Stimulated activated CD8-positive, alpha-beta memory T cell treated with anti-CD3 and anti-CD28 coated beads, Interleukin-15, amount 100 ng/mL, for 24 hours (primary cell): Measurements from ENCODE around the gene TRIM66.

Source experiments
- DNase-seq: peaks from one replicate; pipeline ENCODE4 v3.0.0-alpha.2; 2020; ENCODE audit warnings: low read depth

TRIM66 gene

DNA sequence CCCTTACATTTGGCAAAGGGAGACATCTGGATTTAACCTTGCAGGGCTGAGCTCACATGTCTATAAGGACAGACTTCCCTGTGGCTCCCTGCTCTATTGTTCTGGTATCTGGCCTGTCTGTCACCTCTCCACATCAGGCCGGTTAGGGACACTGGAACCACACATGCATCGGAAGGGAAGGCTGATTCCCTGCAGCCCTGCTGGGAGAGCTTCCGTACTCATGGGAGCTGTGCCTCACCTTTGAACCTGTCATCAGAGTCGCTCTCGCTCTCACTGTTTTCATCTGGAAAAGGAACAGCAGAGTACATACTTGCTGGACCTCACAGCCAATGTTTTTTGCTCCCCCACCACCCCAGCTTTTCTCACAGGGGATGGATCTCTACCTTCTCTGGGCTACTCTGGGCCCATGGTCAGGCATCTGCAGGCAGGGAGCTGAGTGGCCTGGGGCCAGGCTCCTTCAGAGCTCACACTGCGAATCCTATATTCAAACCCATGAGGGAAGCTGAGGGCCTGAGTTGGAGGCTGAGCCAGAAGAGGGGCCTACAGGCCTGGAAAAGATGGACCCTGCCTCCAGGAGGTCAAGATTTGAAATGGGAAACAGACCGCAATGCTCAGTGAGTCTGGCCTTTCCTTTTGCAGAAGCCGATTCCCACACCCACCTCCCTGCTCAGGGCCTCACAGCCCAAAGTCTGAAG, 31.4 kb upstream of the TRIM66 start:
- no peak for DNase-seq

DNA sequence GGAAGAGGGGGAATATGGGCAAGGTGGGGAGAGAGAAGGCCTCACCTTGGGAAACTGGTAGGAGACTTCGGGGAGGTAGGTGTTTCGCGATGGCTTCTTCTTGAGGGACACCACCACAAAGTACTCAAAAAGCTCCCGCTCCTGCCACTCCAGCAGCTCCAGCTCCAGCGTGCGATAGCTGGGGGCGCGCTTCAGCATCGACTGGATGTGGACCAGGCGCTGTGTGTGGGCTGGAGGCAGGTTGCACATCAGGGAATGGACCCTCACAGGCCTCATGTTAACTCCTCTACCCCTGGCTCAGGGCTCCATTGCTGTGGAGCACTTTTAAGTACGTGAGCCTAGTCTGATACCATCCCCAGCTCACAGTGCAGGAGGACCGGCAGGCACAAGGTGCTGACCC, 30.0 kb upstream of the TRIM66 start:
- no peak for DNase-seq

DNA sequence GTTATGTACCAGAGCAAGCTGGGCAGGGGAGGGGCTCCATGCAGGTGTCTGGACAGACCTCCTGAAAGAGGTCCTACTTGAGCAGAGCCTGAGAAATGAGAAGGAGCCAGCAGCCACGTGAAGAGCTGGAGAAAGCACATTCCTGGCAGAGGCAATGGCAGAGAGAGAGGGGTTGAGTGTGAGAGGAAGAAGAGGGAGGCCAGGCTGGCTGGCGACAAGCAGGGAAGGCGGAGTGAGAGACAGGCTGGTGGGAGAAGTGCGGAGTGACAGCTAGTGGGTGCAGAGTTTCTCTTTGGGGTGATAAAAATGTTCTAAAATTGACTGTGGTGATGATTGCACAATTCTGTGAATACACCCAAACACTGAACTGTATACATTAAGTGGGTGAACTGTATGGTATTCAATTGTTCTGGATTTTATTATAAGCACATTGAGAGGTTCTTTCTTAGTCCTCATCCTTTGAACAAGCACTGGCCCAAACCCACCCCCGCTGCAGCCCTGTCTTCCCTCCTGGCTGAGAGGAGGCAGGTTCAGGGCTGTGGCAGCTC, 29.5 kb upstream of the TRIM66 start:
- no peak for DNase-seq

DNA sequence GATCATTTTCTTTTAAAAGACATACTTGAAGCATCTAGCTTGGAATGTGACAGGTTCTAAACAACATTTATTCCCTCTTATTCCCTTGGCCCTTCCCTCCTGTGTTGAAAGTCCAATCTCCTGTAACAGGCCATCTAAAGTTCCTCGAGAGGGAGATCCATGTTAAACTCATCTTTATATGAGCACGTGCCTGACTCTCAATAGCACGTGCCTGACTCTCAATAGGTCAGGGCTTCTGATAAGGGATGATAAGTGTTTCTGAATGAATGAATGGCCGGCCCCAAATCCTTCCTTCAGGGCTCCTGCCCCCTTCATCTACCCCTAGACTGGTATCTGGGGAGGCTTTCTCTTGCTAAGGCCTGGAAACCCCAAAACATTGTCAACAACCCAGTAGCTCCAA, 27.3 kb upstream of the TRIM66 start:
- DNase-seq: no peak

DNA sequence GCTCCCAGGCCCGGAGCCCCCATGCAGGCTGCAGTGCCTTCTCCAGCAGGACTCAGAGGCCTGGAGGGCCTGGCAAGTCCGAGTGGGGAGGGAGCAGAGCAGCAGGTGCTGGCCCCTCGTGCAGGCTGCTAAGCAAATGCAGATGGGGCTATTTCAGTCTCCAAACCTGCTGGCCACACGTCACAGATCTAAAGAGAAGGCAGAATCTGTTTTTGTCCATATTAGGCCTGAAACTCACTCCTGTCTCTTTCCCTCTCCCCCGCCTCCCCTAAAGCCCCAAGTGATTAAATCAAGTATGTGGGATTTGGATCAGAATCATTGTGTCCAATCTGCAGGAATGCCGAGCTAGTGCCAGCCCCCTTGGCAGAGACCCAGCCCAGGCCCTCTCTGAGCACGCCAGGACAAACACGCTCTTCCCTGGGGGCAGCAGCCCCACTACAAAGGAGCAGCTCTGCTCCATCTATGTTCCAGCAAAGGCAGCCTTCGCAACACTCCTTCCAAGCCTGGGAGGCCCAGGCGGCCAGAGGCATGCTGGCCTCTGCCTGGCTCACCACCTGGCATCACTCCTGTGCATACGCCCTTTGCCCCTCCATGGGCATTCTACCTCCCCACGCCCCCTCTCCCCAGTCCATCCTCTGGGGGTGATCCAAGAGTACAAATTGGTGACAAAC, 26.7 kb upstream of the TRIM66 start:
- DNase-seq: no peak

DNA sequence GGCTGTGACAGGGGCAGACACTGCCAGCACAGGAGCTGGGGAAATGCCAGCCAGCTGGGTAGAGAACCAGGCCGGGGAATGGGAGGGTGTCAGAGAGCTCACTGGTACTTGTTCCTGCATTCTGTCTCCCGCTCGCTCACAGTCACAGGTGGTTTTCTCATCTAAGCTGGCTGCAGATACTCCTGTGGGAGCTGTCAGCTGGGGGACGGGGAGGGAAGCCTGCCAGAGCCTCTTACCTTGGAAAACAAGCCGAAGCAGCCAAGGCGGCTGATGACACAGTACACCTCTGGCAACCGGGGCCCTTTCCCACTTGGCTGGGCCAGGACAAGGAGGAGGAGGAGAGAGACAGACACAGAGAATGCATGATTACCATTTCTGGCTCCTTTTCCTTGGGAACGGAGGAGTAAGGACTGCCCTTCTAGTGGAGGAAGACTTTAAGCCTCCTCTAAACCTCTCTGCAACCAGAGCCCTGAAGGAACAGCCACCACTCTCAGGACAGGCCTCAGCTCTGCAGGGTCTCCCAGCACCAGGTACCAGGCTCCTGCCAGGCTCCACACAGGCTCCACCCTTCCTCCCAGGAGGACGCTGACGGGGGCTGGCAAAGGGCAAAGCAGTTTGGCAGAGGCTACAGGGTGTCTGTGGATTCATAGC, 25.2 kb upstream of the TRIM66 start:
- DNase-seq: no peak

DNA sequence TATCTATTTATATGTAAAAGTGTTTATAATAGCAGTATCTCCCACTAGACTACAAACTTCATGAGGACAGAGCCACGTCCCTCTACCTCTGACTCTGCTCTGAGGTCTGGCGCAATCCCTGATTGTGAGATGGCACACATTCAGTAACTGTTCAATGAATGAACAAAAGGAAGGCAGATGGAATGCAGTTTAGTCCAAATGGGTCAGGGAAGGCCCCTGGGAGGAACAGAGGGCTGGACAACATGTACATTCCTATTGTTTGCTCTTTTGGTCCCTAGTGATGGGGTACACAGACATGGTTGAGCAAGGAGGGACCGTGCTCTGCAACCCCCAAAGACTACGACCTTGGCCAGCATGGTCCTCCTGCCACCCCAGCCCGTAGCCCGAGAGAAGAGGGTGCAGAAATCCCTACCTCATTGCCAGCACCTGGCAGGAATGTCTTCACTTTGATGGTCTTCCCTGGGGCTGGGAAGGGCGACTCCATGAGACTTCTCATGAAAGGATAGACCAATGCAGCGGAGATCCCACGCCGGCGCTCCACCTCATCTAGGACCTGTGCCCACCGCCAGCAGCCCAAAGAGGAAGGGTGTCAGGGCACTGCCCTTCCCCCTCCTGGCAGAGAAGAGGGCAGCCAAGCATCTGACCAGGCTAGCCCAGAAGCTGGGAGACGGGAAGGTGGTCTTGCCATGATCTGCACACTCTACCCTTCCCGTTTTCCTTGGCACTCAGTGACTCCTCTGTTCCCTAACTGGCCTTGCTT, 24.4 kb upstream of the TRIM66 start:
- no peak for DNase-seq

DNA sequence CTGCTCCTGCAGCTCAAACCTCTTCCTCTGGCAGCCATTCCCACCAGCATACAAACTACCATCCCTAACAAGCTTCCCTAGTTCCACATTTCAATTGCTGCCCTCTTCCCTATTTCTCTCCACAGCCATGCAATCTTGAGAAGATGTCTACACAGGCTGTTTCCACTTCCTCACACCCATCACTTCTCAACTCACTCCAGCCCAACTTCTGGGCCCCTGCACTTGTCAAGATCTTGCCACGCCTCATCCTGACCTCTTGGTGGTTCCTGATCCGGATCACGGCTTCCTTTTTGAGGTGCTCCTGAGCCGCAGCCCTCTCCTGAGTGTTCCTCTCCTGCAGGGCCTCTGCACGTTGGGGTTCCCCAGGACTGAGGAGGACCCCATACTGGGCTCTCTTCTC, 22.7 kb upstream of the TRIM66 start:
- no peak for DNase-seq

DNA sequence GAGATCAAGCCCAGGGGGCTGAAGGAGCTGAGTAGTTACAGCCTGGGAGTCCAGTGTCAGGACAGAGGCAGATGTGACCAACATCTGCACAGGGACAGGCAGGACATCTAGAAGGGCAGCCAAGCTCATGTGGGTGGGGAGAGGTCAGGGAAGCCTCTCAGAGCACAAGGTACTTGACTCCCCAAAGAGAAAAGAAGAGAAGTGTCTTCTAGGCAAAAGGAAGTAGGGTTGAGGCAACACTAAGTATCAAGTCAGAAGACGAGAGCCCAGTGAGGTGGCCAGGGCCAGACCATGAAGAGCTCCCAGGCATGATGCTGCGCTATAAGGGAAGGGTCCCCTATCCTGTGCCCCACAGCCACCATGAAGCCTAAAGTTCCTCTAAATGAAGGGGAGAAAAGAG, 21.7 kb upstream of the TRIM66 start:
- DNase-seq: no peak

DNA sequence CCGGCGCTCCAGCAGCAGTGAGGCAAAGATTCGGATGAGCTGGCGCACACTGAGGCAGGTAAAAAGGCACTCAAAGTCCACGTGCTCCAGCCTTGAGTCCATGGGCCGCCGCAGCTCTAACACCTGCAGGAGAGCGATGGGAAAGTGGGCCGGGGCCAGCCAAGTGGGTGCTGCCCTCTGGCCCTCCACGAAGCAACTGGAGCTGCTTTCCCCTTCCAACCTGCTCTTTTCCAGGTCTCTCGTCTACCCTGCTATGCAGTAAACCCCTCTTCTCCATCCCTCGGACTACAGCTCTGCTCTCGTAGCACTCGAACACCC, 20.1 kb upstream of the TRIM66 start:
- no peak for DNase-seq

DNA sequence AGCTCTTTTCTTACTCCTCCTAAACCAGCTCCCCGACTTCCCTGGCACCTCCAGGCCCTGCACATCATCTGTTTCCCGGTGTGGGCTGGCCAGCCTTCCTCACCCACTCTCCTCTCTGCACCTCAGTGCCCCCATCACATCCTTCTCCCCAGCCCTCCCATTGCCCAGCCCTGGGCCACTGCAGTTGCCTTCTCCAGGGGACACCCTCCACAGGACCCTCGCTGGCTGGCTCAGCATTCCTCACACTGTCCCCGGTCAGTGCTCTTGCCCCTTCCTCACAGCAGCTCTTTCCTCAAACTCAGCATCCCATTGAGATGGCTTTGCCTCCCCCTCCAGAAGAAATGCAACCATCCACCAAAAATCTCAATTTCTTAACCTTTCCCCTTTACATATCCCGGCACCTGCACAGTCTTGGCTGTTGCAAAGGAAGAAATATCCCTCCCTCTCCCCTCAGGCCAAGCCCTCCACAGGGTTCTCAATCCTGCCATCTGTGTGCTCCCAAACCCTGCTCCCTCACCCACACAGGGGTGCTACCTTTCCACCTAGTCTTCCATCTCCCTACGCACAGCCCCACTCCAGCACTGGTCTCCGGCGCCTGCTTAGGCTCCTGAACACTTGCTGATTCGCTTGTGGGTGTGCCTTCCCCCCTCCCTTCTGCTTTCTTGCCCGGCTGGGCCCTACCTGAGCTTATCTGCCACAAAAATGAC, 19.6 kb upstream of the TRIM66 start:
- DNase-seq: no peak

DNA sequence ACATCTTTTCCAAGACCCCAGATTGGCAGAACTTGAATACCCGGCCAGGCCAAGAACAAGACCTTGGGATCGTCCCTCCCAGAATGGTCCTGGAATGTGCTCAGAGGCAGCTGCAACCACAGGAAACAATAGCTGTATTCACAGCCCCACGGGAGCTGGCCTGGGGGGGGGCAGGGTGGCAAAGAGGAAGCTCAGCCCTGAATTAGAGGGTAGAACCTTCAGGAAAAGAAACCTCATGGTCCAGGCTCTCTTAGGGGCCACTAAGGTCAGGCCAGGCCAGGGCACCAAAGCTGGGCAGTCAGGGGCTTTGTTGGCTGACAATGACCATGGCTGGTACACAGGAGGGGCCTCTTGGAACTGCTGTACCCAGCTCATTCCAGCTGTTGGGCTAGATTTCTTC, 17.4 kb upstream of the TRIM66 start:
- DNase-seq: no peak

DNA sequence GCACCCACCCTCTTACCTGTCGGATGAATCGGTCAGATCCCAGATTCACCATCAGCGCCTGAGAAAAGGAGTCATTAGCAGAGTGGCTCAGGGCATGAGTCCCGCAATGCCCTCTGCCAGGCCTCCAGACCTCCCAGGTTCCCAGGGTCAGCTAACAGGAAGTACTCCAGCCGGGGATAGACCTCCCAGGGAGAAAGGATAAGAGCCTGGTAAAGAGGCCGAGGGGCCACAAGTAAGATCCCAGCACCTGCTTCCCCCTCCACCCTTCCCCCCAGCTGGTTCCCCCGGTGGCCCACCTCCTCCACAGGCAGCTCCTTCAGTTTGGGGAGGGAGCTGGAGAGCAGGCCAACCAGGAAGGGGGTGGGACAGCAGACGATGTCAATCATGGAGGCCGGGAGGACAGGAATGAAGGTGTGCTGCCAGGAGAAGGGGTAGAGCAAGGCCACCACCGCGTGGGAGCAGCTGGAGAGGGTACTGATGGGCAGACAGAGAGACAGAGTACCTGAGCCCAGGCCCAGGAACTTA, 16.5 kb upstream of the TRIM66 start:
- no peak for DNase-seq

DNA sequence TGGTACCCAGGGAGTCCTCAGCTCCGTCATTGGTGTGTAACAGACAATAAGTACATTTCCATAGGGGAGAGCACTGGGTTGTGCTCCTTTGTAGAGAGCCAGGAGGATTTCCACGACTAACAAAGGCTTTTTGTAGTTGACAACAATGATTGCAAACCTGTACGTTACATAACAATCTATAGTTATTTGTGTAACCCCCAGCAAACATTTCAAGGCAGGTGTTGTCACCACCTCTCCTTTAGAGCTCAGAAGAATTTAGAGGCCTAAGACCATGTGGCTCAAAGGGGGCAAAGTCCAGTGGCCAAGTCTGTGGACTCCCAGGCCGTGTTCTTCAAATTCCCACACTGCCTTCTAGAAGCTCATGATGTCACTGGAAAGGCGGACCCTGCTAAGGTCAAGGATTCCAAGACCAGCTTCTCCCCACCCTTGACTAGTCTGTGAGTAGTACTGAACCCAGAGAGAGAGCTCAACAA, 15.9 kb upstream of the TRIM66 start:
- DNase-seq: no peak

DNA sequence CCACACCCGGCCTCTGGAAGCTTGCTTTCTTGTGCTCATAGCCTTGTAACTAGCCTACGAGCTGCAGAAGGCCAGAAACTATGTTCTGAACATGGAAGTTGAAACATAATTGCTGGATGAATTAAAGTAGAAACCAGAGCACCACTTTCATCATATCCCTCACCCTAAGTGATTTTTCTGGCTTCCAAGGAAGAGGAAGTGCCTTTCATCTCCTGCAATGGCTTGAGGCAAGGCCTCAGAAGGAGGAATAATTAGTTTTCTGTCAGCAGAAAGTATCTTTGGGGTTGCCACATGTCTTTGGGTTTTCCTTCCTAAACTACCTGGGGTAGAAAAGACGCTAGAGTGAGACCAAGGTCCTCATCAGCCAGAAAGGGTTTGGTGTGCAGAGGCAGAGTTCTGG, 14.6 kb upstream of the TRIM66 start:
- DNase-seq: no peak

DNA sequence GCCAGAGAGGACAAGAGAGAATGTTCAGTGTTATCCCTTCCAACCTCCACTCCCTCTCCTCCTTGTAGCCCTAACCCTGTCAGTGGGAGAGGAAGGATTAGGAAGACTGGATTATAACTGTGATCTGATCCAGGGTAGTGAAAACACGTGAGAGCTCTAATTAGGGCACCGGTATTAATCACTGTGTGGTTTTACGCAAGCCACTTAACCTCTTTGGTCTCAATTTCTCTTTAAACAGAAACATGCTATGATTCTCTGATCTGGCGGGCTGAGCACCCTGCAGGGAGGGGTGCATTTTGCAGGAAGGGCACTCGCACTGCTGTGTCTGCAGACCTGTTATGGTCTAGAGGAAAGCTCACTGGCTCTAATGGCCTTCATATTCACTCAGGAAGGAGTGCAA, 11.7 kb upstream of the TRIM66 start:
- no peak for DNase-seq

DNA sequence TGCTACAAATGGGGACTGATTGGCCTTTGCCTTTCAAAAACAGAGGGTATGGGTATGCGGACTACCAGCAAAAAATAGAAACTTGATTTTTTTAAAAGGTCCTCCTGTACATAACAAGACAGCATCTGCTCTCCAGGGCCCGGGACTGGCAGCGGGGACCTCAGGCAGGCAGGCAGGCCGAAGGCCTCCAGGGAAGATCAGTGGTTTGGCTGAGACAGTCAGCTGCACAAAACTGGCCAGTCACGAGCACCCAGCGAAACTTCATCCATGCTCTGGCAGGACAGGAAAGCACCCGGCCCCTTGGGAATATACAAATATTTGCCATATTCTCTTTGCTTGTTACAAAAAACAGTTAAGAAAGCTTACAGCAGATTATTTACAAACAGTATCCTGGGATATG, 11.1 kb upstream of the TRIM66 start:
- DNase-seq: no peak

DNA sequence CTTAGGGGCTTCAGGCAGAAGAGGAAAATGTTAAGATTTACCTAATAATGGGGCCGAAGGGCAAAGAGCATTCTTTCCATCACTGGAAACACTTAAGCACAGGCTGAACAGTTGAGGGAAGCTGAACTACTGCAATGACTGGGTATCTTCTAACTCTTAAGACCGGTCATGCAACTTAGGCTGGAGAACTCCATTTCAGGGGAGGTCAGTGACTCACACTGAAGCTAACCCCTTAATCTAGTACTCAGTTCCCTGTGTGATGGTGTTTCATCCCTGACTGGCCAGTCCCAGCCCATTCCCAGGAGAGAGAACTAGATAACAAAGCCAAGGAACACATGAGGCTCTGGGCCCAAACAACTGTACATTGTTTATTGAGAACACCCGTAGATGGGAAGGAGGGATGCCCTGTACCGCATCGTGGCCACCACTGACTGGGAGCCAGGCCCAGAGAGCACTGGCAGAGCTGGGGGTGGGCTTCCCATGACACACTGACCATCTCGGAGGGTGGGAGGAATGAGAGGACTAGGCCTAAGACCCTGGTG, 10.6 kb upstream of the TRIM66 start:
- DNase-seq: no peak

DNA sequence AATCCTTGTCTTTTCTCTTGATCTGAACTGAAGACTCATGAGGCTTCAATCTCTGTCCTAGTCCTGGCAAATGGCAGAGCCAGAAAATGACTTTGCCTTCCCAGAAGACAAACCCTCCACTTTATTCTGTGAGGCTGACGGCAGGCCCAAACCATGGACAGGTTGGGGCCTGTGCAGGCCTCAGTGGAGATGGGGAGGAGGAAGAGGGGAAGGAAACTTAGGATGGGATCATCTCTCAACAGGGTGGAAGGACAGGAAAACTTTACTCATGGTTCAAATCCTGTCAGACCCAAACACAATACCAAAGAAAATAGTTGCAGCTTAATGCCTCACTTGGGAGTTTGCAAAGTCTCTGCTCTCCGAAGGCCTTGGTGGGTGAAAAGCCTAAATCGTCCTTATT, 10.0 kb upstream of the TRIM66 start:
- DNase-seq: no peak

DNA sequence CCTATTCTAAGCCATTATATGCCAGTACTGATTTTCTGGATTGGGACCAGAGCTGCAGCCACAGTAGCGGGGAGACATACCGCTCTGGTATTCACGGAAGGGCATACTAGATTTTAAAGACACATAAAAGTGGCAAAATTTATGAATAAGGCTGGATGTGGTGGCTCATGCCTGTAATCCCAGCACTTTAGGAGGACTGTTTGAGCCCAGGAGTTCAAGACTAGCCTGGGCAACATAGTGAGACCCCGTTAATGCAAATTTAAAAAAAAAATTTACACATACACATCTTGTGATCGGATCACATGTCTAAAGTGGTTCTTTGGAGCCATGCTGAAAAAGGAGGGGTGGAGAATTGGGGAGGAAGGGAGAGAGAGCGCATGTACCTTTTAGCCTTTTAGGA, 9.1 kb upstream of the TRIM66 start:
- DNase-seq: no peak
